IMR-90 (cell line): ENCODE results near the gene FMN1. TPM values are rescaled to one million over a fixed set of nuclear protein-coding genes. Genes with fewer than 3 reads are reported as not detected.

Source experiments
- ATAC-seq: fragments of 200-7000 bp; cut with Tn5 transposase; 2 replicates; pipeline ENCODE4 v1.9.1; 2020; ENCODE audit warnings: low read depth, mild to moderate bottlenecking, moderate library complexity
- BruUV-seq: library from RNA; stranded (reverse); fragments of 400-500 nt; replicated peaks from 2 replicates; lab custom pipeline; 2021; lab: Mats Ljungman, UMichigan
- CTCF ChIA-PET: fragments of 300-600 bp; formaldehyde crosslinking; extraction: SDS; loops from one replicate; lab custom pipeline; 2021; ENCODE audit warnings: antibody characterized with exemption; lab: Yijun Ruan, JAX
- POLR2A ChIA-PET: fragments of 300-600 bp; sonication (Branson Sonifier 250); formaldehyde crosslinking; loops from one replicate; lab custom pipeline; 2022; ENCODE audit warnings: antibody characterized with exemption; ENCODE audit not compliant: unreplicated experiment; lab: Charles Lee
- DNase-seq: peaks from one replicate; pipeline ENCODE4 v3.0.0; 2013
- H2AFZ ChIP-seq: replicated peaks from 2 replicates; pipeline ENCODE3; 2013; ENCODE audit warnings: low read length, mild to moderate bottlenecking; ENCODE audit not compliant: poor library complexity
- H2AK5ac ChIP-seq: 2 replicates; pipeline ENCODE4 v1.6.1; 2013; ENCODE audit warnings: low read depth, low read length, inconsistent platforms
- H2AK9ac ChIP-seq: replicated peaks from 2 replicates; pipeline ENCODE3; 2013; ENCODE audit warnings: mild to moderate bottlenecking, low read depth, low read length, moderate library complexity; ENCODE audit not compliant: poor library complexity
- H2BK120ac ChIP-seq: 2 replicates; pipeline ENCODE4 v1.6.1; 2013; ENCODE audit warnings: low read depth, low read length, inconsistent platforms
- H2BK15ac ChIP-seq: 3 replicates; pipeline ENCODE4 v1.6.1; 2013; ENCODE audit warnings: low read depth, low read length, inconsistent platforms
- H2BK20ac ChIP-seq: 2 replicates; pipeline ENCODE4 v1.6.1; 2013; ENCODE audit warnings: low read depth, mild to moderate bottlenecking, inconsistent platforms, low read length, moderate library complexity
- H2BK5ac ChIP-seq: 2 replicates; pipeline ENCODE4 v1.6.1; 2013; ENCODE audit warnings: mild to moderate bottlenecking, low read depth, low read length, inconsistent platforms; ENCODE audit not compliant: poor library complexity, severe bottlenecking
- H3K14ac ChIP-seq: replicated peaks from 2 replicates; pipeline ENCODE4 v1.6.1; 2013; ENCODE audit warnings: low read depth, low read length, inconsistent platforms
- H3K18ac ChIP-seq: 2 replicates; pipeline ENCODE4 v1.6.1; 2013; ENCODE audit warnings: low read depth, low read length, control low read depth
- H3K23ac ChIP-seq: 2 replicates; pipeline ENCODE4 v1.6.1; 2013; ENCODE audit warnings: low read depth, low read length, inconsistent platforms
- H3K27ac ChIP-seq: 2 replicates; pipeline ENCODE4 v1.5.1; 2013; ENCODE audit warnings: mild to moderate bottlenecking, control low read depth, low read length; ENCODE audit not compliant: insufficient read depth
- H3K27me3 ChIP-seq: 2 replicates; pipeline ENCODE4 v1.6.1; 2013; ENCODE audit warnings: low read length; ENCODE audit not compliant: control insufficient read depth, insufficient read depth
- H3K36me3 ChIP-seq: 2 replicates; pipeline ENCODE4 v1.6.1; 2013; ENCODE audit warnings: low read length, mixed read lengths; ENCODE audit not compliant: control insufficient read depth, insufficient read depth
- H3K4ac ChIP-seq: 2 replicates; pipeline ENCODE4 v1.6.1; 2013; ENCODE audit warnings: low read depth, low read length, inconsistent platforms
- H3K4me1 ChIP-seq: 2 replicates; pipeline ENCODE4 v1.6.1; 2013; ENCODE audit warnings: low read length, mixed read lengths; ENCODE audit not compliant: control insufficient read depth, insufficient read depth
- H3K4me2 ChIP-seq: 2 replicates; pipeline ENCODE4 v1.6.1; 2013; ENCODE audit warnings: low read depth, mild to moderate bottlenecking, control low read depth, low read length, moderate library complexity
- H3K4me3 ChIP-seq: 2 replicates; pipeline ENCODE4 v1.5.1; 2013; ENCODE audit warnings: low read depth, mild to moderate bottlenecking, control low read depth, low read length, moderate library complexity; ENCODE audit not compliant: insufficient read depth
- H3K56ac ChIP-seq: 2 replicates; pipeline ENCODE4 v1.6.1; 2013; ENCODE audit warnings: low read length, inconsistent platforms; ENCODE audit not compliant: insufficient read depth; ENCODE audit errors: extremely low read depth
- H3K79me1 ChIP-seq, 2 experiments: 2 replicates each; pipeline ENCODE4 v1.6.1; 2013; ENCODE audit warnings: low read length in 2 of 2, inconsistent platforms in 1 of 2, low read depth in 1 of 2
- H3K9ac ChIP-seq: 2 replicates; pipeline ENCODE4 v1.6.1; 2013; ENCODE audit warnings: low read depth, low read length, control low read depth
- H3K9me1 ChIP-seq: 2 replicates; pipeline ENCODE4 v1.6.1; 2013; ENCODE audit warnings: low read length, inconsistent platforms; ENCODE audit not compliant: insufficient read depth
- H3K9me3 ChIP-seq: 2 replicates; pipeline ENCODE4 v1.6.1; 2013; ENCODE audit warnings: low read length; ENCODE audit not compliant: control insufficient read depth, insufficient read depth
- H4K20me1 ChIP-seq: 2 replicates; pipeline ENCODE4 v1.6.1; 2013; ENCODE audit warnings: low read length, inconsistent platforms; ENCODE audit not compliant: insufficient read depth
- H4K5ac ChIP-seq: 2 replicates; pipeline ENCODE4 v1.6.1; 2013; ENCODE audit warnings: mild to moderate bottlenecking, low read depth, low read length, control low read depth
- H4K8ac ChIP-seq, 2 experiments: 2 replicates each; pipeline ENCODE4 v1.6.1; 2013; ENCODE audit warnings: low read depth in 2 of 2, low read length in 2 of 2, control low read depth in 1 of 2, inconsistent platforms in 1 of 2
- H4K91ac ChIP-seq: 2 replicates; pipeline ENCODE4 v1.6.1; 2013; ENCODE audit warnings: low read depth, low read length, inconsistent platforms; ENCODE audit not compliant: insufficient read depth
- BHLHE40 ChIP-seq: fragments of 150-350 bp; IDR thresholded peaks from 2 replicates; pipeline ENCODE4 v1.6.1; 2016; ENCODE audit warnings: mild to moderate bottlenecking, low read depth, low read length
- FOS ChIP-seq: fragments of 150-350 bp; IDR thresholded peaks from 2 replicates; pipeline ENCODE4 v1.6.1; 2016; ENCODE audit warnings: low read depth, low read length
- NFE2L2 ChIP-seq: fragments of 150-350 bp; IDR thresholded peaks from 2 replicates; pipeline ENCODE4 v1.6.1; 2016; ENCODE audit warnings: low read depth, mild to moderate bottlenecking, low read length
- WGBS, 2 experiments: methylation state at CpG; one replicate each; pipeline versions ENCODE4 v1.1.5 to v1.1.7; 2013; ENCODE audit warnings: missing lambda C conversion rate in 2 of 2; ENCODE audit not compliant: insufficient read length in 1 of 2; ENCODE audit errors: extremely low coverage in 2 of 2; 5-methylcytosine and 5-hydroxymethylcytosine counted together
- dilution Hi-C: fragments of 300-500 bp; cut with HindIII; formaldehyde crosslinking; loops from one replicate; pipeline ENCODE4 v1.14.3; 2018; ENCODE audit warnings: low sequenced_read_pairs; ENCODE audit not compliant: unreplicated experiment
- in situ Hi-C: fragments of 300-500 bp; cut with MboI; formaldehyde crosslinking; loops from 3 replicates; pipeline ENCODE4 v1.14.3; 2019; ENCODE audit warnings: low sequenced_read_pairs, inconsistent platforms, mixed read lengths
- intact Hi-C: fragments of 100-400 bp; cut with micrococcal nuclease; formaldehyde crosslinking; loops from 2 replicates; pipeline ENCODE4 v1.10.0; 2022
- polyA plus RNA-seq, 3 experiments: library from polyadenylated mRNA; depleted of rRNA; stranded (reverse); fragments of >200 nt; gene quantifications; 2 replicates each; pipeline ENCODE4 v1.2.3, GENCODE V29; 2012; ENCODE audit warnings: low replicate concordance in 1 of 3
- total RNA-seq: library from RNA; depleted of rRNA; stranded (reverse); fragments of >200 nt; gene quantifications from 2 replicates; pipeline ENCODE4 v1.2.3, GENCODE V29; 2012

Gene FMN1
- total and polyA plus RNA-seq, 2 of the 4 experiments (the other 2 are of a cell fraction): 7.3 to 17.6 TPM

GRCh38 chr15:33030315-33030714 lies 164.2 kb downstream of the FMN1 start:
- no peaks in the 10 kb centered on the region for H3K9me3 ChIP-seq
- POLR2A ChIA-PET: no interaction called here
- no peak overlapping the region for H4K8ac ChIP-seq
- CTCF ChIA-PET: interaction anchor here (0.7 to 2.0 kb wide), 2 partner anchors 12 to 670 kb away, joined by 3 to 4 read pairs; no protein-coding TSS in a partner anchor
- peaks cover 5% of the 10 kb centered on the region; the same call in 1 of the 2 replicates for H3K9me1 ChIP-seq
- no peak overlapping the region for H2BK15ac ChIP-seq
- H3K56ac ChIP-seq: no peak overlapping the region
- in situ Hi-C loops (no loop called here), dilution Hi-C loops (no loop called here), intact Hi-C loops (no loop called here)
- no peak for ATAC-seq
- no peak overlapping the region for H2AK9ac ChIP-seq
- 0 out of 2 replicates have a peak overlapping the region, but pooled peaks have one; percentile 16 for H3K18ac ChIP-seq
- no peak overlapping the region for H2AFZ ChIP-seq
- 0 out of 2 replicates have a peak overlapping the region, but pooled peaks have one; percentile 25 for H3K14ac ChIP-seq
- no TSS peak for BruUV-seq
- H2AK5ac ChIP-seq: no peak overlapping the region
- H3K9ac ChIP-seq: no peak overlapping the region
- H3K79me1 ChIP-seq: peaks cover 20 to 71% of the 10 kb centered on the region in 2 experiments
- H3K27me3 ChIP-seq: no peaks in the 10 kb centered on the region
- H2BK120ac ChIP-seq: no peak overlapping the region
- peaks cover 64% of the 10 kb centered on the region; the same call in 1 of the 2 replicates for H4K20me1 ChIP-seq
- H4K91ac ChIP-seq: no peak overlapping the region
- no peak overlapping the region for H2BK5ac ChIP-seq
- H3K4ac ChIP-seq: no peak overlapping the region
- no peak overlapping the region for H3K23ac ChIP-seq
- H3K4me2 ChIP-seq: peak overlapping the region; percentile 44; the same call in 1 of the 2 replicates
- H3K4me1 ChIP-seq: peaks cover 16% of the 10 kb centered on the region
- WGBS, 2 experiments: no CpG with 5 or more reads among the region's 5 CpGs
- no peak overlapping the region for H4K5ac ChIP-seq
- H3K4me3 ChIP-seq: no peak overlapping the region
- no peaks in the 10 kb centered on the region for H3K36me3 ChIP-seq
- DNase-seq: no peak
- no peak overlapping the region for H3K27ac ChIP-seq
- TF ChIP-seq BHLHE40: no peak
- no peak for TF ChIP-seq FOS
- no peak for TF ChIP-seq NFE2L2
- H2BK20ac ChIP-seq: no peak overlapping the region
